HepG2 (cell line): ENCODE data around the gene USP28. TPM values are rescaled to one million over a fixed set of nuclear protein-coding genes. Genes with fewer than 3 reads are reported as not detected.

ENCODE experiments used
- ATAC-seq: fragments of 200-7000 bp; cut with Tn5 transposase; 3 replicates; pipeline ENCODE4 v1.9.1; 2020; ENCODE audit warnings: mild to moderate bottlenecking, moderate library complexity
- BruUV-seq: library from RNA; stranded (reverse); fragments of 400-500 nt; replicated peaks from 2 replicates; lab custom pipeline; 2021; lab: Mats Ljungman, UMichigan
- CTCF ChIA-PET: fragments of 300-600 bp; formaldehyde crosslinking; extraction: SDS; loops from one replicate; lab custom pipeline; 2021; ENCODE audit warnings: low total read pairs, inconsistent platforms, low intra/inter-chr PET ratio; lab: Yijun Ruan, JAX
- POLR2A ChIA-PET: fragments of 350-600 bp; sonication (Branson Sonifier 250); formaldehyde crosslinking; loops from one replicate; lab custom pipeline; 2020; ENCODE audit warnings: antibody characterized with exemption, inconsistent platforms; lab: Yijun Ruan, JAX
- DNase-seq: peaks from one replicate; pipeline ENCODE4 v3.0.0-alpha.2; 2015; ENCODE audit warnings: low spot score
- FAIRE-seq: peaks from 3 replicates; lab custom pipeline; 2011; peaks lifted over from hg19 to GRCh38; lab: Jason Lieb, UNC
- H2AFZ ChIP-seq: one replicate; pipeline ENCODE4 v1.6.1; 2011; ENCODE audit warnings: low read length, inconsistent platforms
- H3K27ac ChIP-seq: fragments of 300-600 bp; 3 replicates; pipeline ENCODE4 v1.8.0; 2011; ENCODE audit warnings: mixed run types, mild to moderate bottlenecking, mixed read lengths, low read length, inconsistent platforms; ENCODE audit not compliant: insufficient read depth; ENCODE audit errors: extremely low read length
- H3K27me3 ChIP-seq, 2 experiments: fragments of 200-600 bp in 1 of 2; 2 replicates in 1 of 2; 3 replicates in 1 of 2; pipeline versions ENCODE4 v1.6.0 to v1.8.0; 2011; ENCODE audit warnings: low read length in 2 of 2, mild to moderate bottlenecking in 2 of 2, moderate library complexity in 2 of 2, inconsistent platforms in 1 of 2; ENCODE audit not compliant: insufficient read depth in 2 of 2, control insufficient read depth in 1 of 2
- H3K36me3 ChIP-seq, 2 experiments: fragments of 200-600 bp in 1 of 2; replicated peaks in 1 of 2; 2 replicates in 1 of 2; 3 replicates in 1 of 2; pipeline versions ENCODE4 v1.5.1 to v1.8.0; 2011; ENCODE audit warnings: low read length in 2 of 2, inconsistent platforms in 1 of 2; ENCODE audit not compliant: insufficient read depth in 2 of 2, control insufficient read depth in 1 of 2
- H3K4me1 ChIP-seq: 2 replicates; pipeline ENCODE4 v1.5.1; 2012; ENCODE audit warnings: low read length, inconsistent platforms; ENCODE audit not compliant: insufficient read depth
- H3K4me2 ChIP-seq: 2 replicates; pipeline ENCODE4 v1.6.0; 2011; ENCODE audit warnings: low read depth, low read length, inconsistent platforms
- H3K4me3 ChIP-seq, 3 experiments: fragments of 200-600 bp in 1 of 3; sonication (generic), shearing (Covaris generic) in 1 of 3; replicated peaks in 1 of 3; 2 replicates each; pipeline ENCODE4 v1.5.1; 2011 to 2016; ENCODE audit warnings: low read length in 3 of 3, inconsistent platforms in 2 of 3, low read depth in 2 of 3, mild to moderate bottlenecking in 2 of 3, control low read depth in 1 of 3, mixed read lengths in 1 of 3; ENCODE audit not compliant: insufficient read depth in 1 of 3
- H3K79me2 ChIP-seq: one replicate; pipeline ENCODE4 v1.6.1; 2011; ENCODE audit warnings: low read length, inconsistent platforms; ENCODE audit not compliant: insufficient read depth
- H3K9ac ChIP-seq: 2 replicates; pipeline ENCODE4 v1.6.0; 2011; ENCODE audit warnings: mild to moderate bottlenecking, low read depth, low read length, inconsistent platforms; ENCODE audit not compliant: insufficient read depth
- H3K9me3 ChIP-seq: 2 replicates; pipeline ENCODE4 v1.5.1; 2012; ENCODE audit warnings: mild to moderate bottlenecking, low read length
- H4K20me1 ChIP-seq: 2 replicates; pipeline ENCODE4 v1.6.0; 2011; ENCODE audit warnings: inconsistent platforms, mild to moderate bottlenecking, low read length, moderate library complexity; ENCODE audit not compliant: insufficient read depth
- CSRNP1 ChIP-seq: sonication (generic); formaldehyde crosslinking; IDR thresholded peaks from 2 replicates; pipeline ENCODE4 v1.8.1; 2023; ENCODE audit warnings: mild to moderate bottlenecking, missing genetic modification reagents
- ESRRA ChIP-seq: sonication (generic); formaldehyde crosslinking; IDR thresholded peaks from 2 replicates; pipeline ENCODE4 v1.5.1; 2020; ENCODE audit warnings: mild to moderate bottlenecking, low read depth, missing genetic modification reagents
- SNAI1 ChIP-seq: sonication (generic); formaldehyde crosslinking; IDR thresholded peaks from 2 replicates; pipeline ENCODE4 v1.5.0; 2020; ENCODE audit warnings: mild to moderate bottlenecking, missing genetic modification reagents, borderline replicate concordance
- TAF1 ChIP-seq: sonication (generic); formaldehyde crosslinking; IDR thresholded peaks from 2 replicates; pipeline ENCODE4 v1.4.0; 2020; ENCODE audit warnings: missing genetic modification reagents
- XRCC5 ChIP-seq: fragments of 200-400 bp; formaldehyde crosslinking; optimal IDR thresholded peaks from 2 replicates; pipeline ENCODE3; 2017; ENCODE audit warnings: mild to moderate bottlenecking, low read length
- ZNF552 ChIP-seq: sonication (generic); formaldehyde crosslinking; IDR thresholded peaks from 2 replicates; pipeline ENCODE4 v1.9.0; 2022; ENCODE audit warnings: missing genetic modification reagents, mild to moderate bottlenecking, borderline replicate concordance
- ZNF616 ChIP-seq: sonication (generic); formaldehyde crosslinking; IDR thresholded peaks from 2 replicates; pipeline ENCODE4 v1.5.0; 2020; ENCODE audit warnings: low read depth, mild to moderate bottlenecking, missing genetic modification reagents
- ZNF782 ChIP-seq: sonication (generic); formaldehyde crosslinking; IDR thresholded peaks from 2 replicates; pipeline ENCODE4 v1.4.0; 2020; ENCODE audit warnings: missing genetic modification reagents, mild to moderate bottlenecking, borderline replicate concordance
- WGBS: methylation state at CpG from one replicate; pipeline ENCODE4 v1.1.6; 2017; ENCODE audit warnings: low lambda C conversion rate; 5-methylcytosine and 5-hydroxymethylcytosine counted together
- in situ Hi-C: cut with HindIII; loops from 2 replicates; pipeline ENCODE4 v1.10.0; 2017; ENCODE audit warnings: low pct_unique_long_range_greater_than_20kb; ENCODE audit not compliant: extremely low pct_ligation_motif_present
- intact Hi-C: fragments of 100-400 bp; cut with micrococcal nuclease; formaldehyde crosslinking; loops from one replicate; pipeline ENCODE4 v1.10.0; 2022; ENCODE audit not compliant: unreplicated experiment
- polyA plus RNA-seq, 8 experiments: library from polyadenylated mRNA; depleted of rRNA in 3 of 8; stranded (reverse) in 7 of 8; unstranded in 1 of 8; fragments of >200 nt; fragmentation: Illumina TruSeq in 4 of 8; extraction: Trizol in 4 of 8; gene quantifications; 2 replicates each; pipeline versions ENCODE4 v1.2.1 to v1.2.3, GENCODE V29; 2011 to 2016; ENCODE audit warnings: low read depth in 4 of 8, missing spikeins in 1 of 8, mixed read lengths in 1 of 8; ENCODE audit not compliant: insufficient read depth in 1 of 8
- total RNA-seq, 5 experiments: library from RNA; depleted of rRNA; stranded (reverse); fragments of >200 nt; fragmentation: Illumina TruSeq; extraction: Trizol; gene quantifications; 2 replicates each; pipeline ENCODE4 v1.2.3, GENCODE V29; 2016; ENCODE audit warnings: low read depth in 1 of 5
- TF ChIP-seq, protein P1 (sequence below): sonication (generic); formaldehyde crosslinking; IDR thresholded peaks from 2 replicates; pipeline ENCODE4 v1.5.0; 2020; ENCODE audit warnings: mild to moderate bottlenecking, missing genetic modification reagents

Gene USP28
- total and polyA plus RNA-seq, 2 of the 13 experiments (the other 11 are each of a cell fraction or from before 2014, with no cell fraction given): 29.6 to 34.3 TPM

GRCh38 chr11:113904379-113905101, 29.2 kb upstream of the USP28 start, which contains the start of gene HTR3B:
HTR3B (plus strand) TSS chr11:113904796; CDS start chr11:113904934, 138 bp downstream.
- CTCF ChIA-PET: no interaction called here
- FAIRE-seq (no peak), DNase-seq (no peak), ATAC-seq (no peak)
- intact Hi-C loops (no loop called here), in situ Hi-C loops (no loop called here)
- H3K27ac ChIP-seq: no peak within 1 kb of the TSS
- H3K9ac ChIP-seq: no peak within 1 kb of the TSS
- no peak within 1 kb of the TSS for H3K4me3 ChIP-seq
- H3K4me2 ChIP-seq: no peak within 1 kb of the TSS
- H2AFZ ChIP-seq: no peak within 1 kb of the TSS
- H3K36me3 ChIP-seq: no peaks in the 10 kb centered on the region
- no peaks in the 10 kb centered on the region; a peak in 1 of 5 replicates for H3K27me3 ChIP-seq
- peaks cover 18% of the 10 kb centered on the region for H3K4me1 ChIP-seq
- no peak for TF ChIP-seq ZNF616 (CRISPR knock-in tag)
- TF ChIP-seq TAF1 (CRISPR knock-in tag): no peak
- H3K9me3 ChIP-seq: no peaks in the 10 kb centered on the region
- no peaks in the 10 kb centered on the region for H4K20me1 ChIP-seq
- no peaks in the 10 kb centered on the region for H3K79me2 ChIP-seq
- no TSS peak for BruUV-seq
- POLR2A ChIA-PET: no interaction called here
- WGBS: 38% methylated on average over 6 of the region's 6 CpGs

- DNase-seq: no peak
- Histone ChIP-seq H3K9ac (no peak overlapping the region), H3K27me3 (no peaks in the 10 kb centered on the region)
- POLR2A ChIA-PET: interaction anchor here (0.8 kb wide), 1 partner anchor 25 kb away, joined by 3 read pairs; the partner anchor contains the start of gene USP28
- TF ChIP-seq SNAI1 (CRISPR knock-in tag) (no peak), ESRRA (CRISPR knock-in tag) (no peak), CSRNP1 (CRISPR knock-in tag) (no peak), ZNF782 (no peak), ZNF552 (CRISPR knock-in tag) (no peak), XRCC5 (no peak)
- TF ChIP-seq, protein P1, sequence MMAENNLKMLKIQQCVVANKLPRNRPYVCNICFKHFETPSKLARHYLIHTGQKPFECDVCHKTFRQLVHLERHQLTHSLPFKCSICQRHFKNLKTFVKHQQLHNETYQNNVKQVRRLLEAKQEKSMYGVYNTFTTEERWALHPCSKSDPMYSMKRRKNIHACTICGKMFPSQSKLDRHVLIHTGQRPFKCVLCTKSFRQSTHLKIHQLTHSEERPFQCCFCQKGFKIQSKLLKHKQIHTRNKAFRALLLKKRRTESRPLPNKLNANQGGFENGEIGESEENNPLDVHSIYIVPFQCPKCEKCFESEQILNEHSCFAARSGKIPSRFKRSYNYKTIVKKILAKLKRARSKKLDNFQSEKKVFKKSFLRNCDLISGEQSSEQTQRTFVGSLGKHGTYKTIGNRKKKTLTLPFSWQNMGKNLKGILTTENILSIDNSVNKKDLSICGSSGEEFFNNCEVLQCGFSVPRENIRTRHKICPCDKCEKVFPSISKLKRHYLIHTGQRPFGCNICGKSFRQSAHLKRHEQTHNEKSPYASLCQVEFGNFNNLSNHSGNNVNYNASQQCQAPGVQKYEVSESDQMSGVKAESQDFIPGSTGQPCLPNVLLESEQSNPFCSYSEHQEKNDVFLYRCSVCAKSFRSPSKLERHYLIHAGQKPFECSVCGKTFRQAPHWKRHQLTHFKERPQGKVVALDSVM (CRISPR knock-in tag): peak; percentile 93
- TF ChIP-seq, all 625 proteins: peak for 1
- Histone ChIP-seq H3K4me3 (no peak overlapping the region), H3K4me2 (no peak overlapping the region), H3K27ac (no peak overlapping the region), H3K36me3 (no peaks in the 10 kb centered on the region), H3K9me3 (no peaks in the 10 kb centered on the region), H4K20me1 (no peaks in the 10 kb centered on the region), H2AFZ (no peak overlapping the region), H3K4me1 (peaks cover 28% of the 10 kb centered on the region), H3K79me2 (no peaks in the 10 kb centered on the region)
- intact Hi-C loops (no loop called here), in situ Hi-C loops (no loop called here)
- ATAC-seq: no peak
- 56% methylated on average over 2 of the region's 2 CpGs for WGBS
- CTCF ChIA-PET: no interaction called here
- BruUV-seq: no TSS peak
- FAIRE-seq: no peak
Observed at GRCh38 chr11:113901141-113901540, 25.8 kb upstream of the USP28 start.
